NCI-H1417 treated with DMSO at 0.1 percent for 48 hours (cell line): ENCODE results near the gene TRAPPC6A.

ENCODE experiments used
- DNase-seq: peaks from one replicate; lab custom pipeline; 2025; lab: John Stamatoyannopoulos, UW

Gene TRAPPC6A

GRCh38 chr19:45186509-45187334 is 8.7 kb upstream of the TRAPPC6A start:
- DNase-seq = no peak

DNA sequence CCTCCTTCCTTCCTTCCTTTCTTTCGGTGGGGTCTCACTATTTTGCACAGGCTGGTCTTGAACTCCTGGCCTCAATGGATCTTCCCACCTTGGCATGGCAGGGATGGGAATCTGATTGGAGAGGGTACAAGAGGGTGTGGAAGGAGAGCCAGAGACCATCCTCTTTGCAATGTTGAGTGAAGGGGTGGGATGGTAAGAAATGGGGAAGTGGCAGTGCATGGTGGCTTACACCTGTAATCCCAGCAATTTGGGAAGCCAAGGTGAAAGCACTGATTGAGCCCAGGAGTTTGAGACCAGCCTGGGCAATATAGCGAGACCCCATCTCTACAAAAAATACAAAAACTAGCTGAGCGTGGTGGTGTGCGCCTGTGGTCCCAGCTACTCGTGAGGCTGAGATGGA is 6.1 kb upstream of the TRAPPC6A start:
- DNase-seq = no peak

- DNase-seq = no peak
These were observed 4.7 kb upstream of the TRAPPC6A start for GRCh38 chr19:45182758-45183157.

GRCh38 chr19:45180936-45181335 is 2.9 kb upstream of the TRAPPC6A start:
- DNase-seq = no peak

GRCh38 chr19:45179892-45180370 is 1.9 kb upstream of the TRAPPC6A start:
- DNase-seq = no peak

GRCh38 chr19:45179072-45179891 is 1.2 kb upstream of the TRAPPC6A start:
- no peak for DNase-seq

DNA sequence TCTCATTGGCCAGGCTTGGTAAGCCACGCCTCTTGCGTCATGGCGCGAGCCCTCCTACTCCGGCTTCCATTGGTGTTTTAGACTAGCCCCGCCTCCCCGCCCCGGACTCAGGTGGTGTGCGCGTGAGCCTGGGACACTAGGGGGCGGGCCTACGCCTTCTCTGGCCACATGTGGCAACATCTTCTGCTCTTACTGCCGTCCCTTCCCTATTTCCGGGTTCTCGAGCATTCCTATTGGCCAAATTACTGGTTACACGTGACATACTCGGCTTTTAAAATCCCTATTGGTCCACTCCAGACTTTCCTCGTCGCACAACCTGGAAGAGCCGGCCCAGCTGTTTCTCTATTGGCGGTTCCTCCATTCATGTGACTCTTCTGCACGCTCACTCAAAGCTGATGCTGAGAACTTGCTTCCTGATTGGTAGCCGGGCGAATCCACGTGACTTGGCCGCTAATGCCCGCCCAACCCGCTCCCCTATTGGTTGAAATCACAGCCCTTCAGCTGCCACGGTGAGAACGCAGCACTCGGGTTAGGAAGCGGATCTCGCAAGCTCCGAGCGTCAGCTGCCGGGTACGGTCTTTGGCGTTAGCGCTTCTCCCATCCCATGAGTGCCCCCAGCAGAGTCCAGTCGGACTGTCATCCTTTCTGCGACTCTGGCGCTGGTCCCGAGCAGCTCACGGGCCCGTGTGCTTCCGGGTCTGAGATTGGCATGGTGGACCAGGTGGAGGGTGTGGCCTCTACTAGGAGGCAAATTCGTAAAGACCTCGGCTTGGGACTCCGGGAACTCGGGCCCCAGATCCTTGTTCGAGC is 430 bp upstream of the TRAPPC6A start, which contains the start of gene BLOC1S3:
Gene BLOC1S3 (plus strand): TSS at position 523 of the 810 bp plus-strand sequence. CDS start 513 bp downstream, outside the sequence.
- peak; percentile 100 for DNase-seq

DNA sequence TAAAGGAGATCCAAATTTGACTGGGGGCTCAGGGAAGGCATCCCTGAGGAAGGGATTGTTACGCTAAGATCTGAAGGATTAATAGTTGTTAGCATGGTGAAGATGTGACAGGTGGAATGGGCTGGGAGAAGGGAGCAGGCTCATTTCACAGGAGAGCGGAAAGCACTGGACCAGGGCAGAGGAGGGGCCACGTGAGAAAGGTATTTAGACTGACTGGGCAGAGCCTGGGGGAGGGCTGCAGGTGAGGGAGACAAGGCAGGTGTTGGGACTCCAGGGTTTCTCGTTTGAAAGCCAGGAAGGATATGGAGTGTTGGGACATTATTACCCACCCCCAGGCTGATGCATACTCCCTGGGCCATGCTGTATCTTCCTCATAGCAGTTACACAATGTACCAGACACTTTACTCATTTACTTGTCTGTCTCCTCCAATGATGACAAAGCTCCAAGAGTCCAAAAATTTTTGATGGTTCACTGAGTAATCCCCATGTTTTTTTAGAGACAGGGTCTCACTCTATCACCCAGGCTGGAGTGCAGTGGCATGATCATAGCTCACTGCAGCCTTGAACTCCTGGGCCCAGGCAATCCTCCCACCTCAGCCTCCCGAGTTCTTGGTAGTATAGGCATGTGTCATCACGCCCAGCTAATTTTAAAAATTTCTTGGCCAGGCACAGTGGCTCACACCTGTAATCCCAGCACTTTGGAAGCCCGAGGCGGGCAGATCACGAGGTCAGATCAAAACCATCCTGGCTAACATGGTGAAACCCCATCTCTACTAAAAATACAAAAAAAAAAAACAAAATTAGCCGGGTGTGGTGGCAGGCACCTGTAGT is 2.3 kb downstream of the TRAPPC6A start:
- no peak for DNase-seq

DNA sequence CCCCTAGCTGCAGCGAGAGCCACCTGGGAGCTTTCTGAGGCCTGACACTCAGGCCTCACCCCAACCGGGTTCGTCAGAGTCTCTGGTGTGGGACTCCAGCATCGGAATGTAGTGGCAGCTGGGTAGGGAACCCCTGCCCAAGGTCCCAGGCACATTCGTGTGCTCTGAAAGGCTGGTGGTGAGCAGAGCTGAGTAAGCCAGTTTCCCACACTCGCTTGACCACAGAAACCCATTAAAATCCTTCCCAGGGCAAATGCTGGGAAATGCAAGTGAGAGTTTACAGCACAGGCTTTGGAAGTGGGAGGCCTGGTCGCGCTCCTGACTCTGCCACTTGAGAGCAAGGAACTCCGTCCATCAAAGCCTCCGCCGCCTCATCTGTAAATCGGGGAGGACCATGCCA is 4.2 kb downstream of the TRAPPC6A start:
- DNase-seq = no peak

DNA sequence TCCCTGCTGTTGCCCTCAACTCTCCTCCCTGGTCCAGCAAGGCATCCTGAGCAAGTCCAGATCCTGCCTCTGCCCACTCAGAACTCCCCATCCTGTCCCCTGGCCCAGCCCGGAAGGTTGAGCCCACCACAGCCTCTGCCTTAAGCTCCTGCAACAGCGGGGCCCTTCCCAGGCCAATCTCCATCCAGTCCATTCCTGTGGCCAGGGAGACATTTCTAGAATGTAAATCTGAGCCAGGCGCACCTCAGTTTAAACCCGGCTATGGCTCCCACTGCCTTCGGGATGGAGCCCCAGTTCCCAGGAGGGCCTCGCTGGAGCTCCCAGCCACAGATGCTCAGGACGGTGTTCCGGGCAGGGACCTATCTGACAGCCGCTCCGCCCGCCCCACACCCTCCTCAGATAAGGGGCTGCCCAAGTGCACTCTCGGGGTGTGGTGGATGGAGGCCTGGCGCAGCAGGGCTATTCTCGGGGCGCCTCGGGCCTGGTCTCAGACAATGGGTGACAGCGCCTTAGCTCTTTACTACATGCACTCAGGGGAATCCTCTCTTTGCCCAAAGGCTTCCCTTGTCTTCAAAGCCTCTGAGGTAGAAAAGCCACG is 5.3 kb downstream of the TRAPPC6A start:
- DNase-seq = no peak

- no peak for DNase-seq
These were observed 5.9 kb downstream of the TRAPPC6A start for GRCh38 chr19:45172173-45172572.

DNA sequence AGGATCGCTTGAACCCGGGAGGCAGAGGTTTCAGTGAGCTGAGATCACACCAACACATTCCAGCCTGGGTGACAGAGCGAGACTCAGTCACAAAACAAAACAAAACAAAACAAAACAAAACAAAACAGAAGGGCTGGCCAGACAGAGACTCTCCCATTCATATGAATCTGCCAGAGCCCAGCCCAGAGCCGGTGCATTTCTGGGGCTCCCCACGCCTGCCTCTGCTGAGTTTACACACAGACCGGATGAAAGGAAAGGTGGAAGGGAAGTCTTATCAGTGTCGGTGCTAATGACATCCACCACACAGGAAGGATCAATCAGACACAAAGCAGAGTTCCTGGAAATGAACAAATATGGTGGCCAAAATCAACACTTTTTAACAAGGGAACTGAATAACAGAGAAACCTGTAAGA is 6.8 kb downstream of the TRAPPC6A start:
- no peak for DNase-seq

- DNase-seq = no peak
These were observed 7.6 kb downstream of the TRAPPC6A start for GRCh38 chr19:45170146-45171106.

GRCh38 chr19:45169602-45170001 is 8.4 kb downstream of the TRAPPC6A start:
- no peak for DNase-seq

DNA sequence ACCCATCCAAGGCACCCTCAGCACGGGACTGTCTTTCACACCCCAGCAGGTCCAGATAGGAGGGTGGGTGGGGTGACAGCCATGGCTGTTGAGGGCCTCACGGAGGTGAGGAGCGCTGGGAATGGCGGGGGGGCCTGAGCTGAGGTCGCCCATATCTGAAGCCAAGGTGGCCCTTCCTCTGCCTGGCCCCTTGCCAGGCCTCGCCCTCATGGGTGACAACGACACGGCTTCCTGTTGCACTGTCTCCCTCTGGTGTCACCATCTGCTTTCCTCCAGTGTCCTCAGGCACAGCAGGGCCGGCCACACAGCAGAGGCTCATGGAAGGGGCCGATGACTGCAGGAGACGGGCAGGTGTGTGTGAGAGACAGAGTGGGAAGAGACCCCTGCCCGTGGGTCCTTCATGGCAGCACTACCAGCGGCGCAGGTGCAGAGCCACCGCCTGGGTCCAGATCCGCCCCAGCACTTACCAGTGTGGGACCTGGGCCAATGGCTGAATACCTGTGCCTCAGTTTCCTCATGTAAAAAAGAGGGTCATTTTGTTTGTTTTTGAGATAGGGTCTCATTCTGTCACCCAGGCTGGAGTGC is 9.2 kb downstream of the TRAPPC6A start:
- no peak for DNase-seq

DNA sequence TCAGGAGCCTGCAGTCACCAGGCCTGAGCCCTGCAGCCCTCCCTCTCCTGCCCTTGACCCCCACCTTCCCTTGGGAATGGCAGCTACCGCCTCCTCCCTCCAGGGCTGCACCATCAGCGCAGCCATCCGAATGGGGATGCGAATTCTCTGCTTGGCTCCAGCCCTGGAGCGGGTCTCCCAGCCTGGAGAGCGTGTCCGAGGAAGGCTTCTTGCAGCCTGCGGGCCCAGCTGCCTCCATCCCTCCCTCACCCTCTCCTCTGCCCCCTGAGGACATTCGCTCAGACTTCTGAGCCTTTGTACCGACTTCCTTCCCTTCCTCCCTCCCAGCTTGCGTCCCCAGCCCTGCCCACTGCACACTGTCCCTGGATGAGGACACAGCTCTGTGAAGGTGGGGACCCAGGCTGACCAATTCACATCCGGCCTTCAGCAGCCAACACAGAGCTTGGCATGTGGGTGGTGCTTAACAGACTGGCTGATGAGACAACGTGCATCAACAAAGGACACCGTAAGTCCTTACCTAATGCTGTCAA is 11.2 kb downstream of the TRAPPC6A start:
- DNase-seq = no peak

GRCh38 chr19:45164577-45165335 is 13.3 kb downstream of the TRAPPC6A start:
- no peak for DNase-seq
